Loucy (cell line): ENCODE results near the gene UBE2Q1.

Experiments used
- H2AFZ ChIP-seq: fragments of 200-600 bp; sonication (generic); 2 replicates; pipeline ENCODE4 v1.6.0; 2016; ENCODE audit warnings: antibody characterized with exemption, mild to moderate bottlenecking, low read length, moderate library complexity
- H3F3A ChIP-seq: fragments of 200-600 bp; 2 replicates; pipeline ENCODE4 v1.6.0; 2016; ENCODE audit warnings: antibody characterized with exemption, low read depth, mild to moderate bottlenecking
- H3K27me3 ChIP-seq: fragments of 200-600 bp; sonication (generic); 2 replicates; pipeline ENCODE4 v1.6.1; 2014; ENCODE audit warnings: low read length, mild to moderate bottlenecking; ENCODE audit not compliant: insufficient read depth, poor library complexity, severe bottlenecking
- H3K36me3 ChIP-seq: fragments of 200-600 bp; sonication (generic); 2 replicates; pipeline ENCODE4 v1.6.1; 2016; ENCODE audit warnings: low read length; ENCODE audit not compliant: insufficient read depth
- H3K4me1 ChIP-seq: fragments of 200-600 bp; sonication (generic); 2 replicates; pipeline ENCODE4 v1.5.1; 2014; ENCODE audit warnings: low read length, mild to moderate bottlenecking; ENCODE audit not compliant: insufficient read depth, poor library complexity, severe bottlenecking
- H3K4me2 ChIP-seq: fragments of 200-600 bp; sonication (generic); 2 replicates; pipeline ENCODE4 v1.6.0; 2014; ENCODE audit warnings: antibody characterized with exemption, low read length, low read depth, mild to moderate bottlenecking; ENCODE audit not compliant: poor library complexity, severe bottlenecking
- H3K4me3 ChIP-seq: fragments of 200-600 bp; sonication (generic); 2 replicates; pipeline ENCODE4 v1.5.1; 2014; ENCODE audit warnings: low read length, mild to moderate bottlenecking, mixed read lengths; ENCODE audit not compliant: poor library complexity, severe bottlenecking
- H3K79me2 ChIP-seq: fragments of 200-600 bp; sonication (generic); 2 replicates; pipeline ENCODE4 v1.6.1; 2014; ENCODE audit warnings: low read length; ENCODE audit not compliant: insufficient read depth
- H3K9ac ChIP-seq: fragments of 200-600 bp; sonication (generic); 2 replicates; pipeline ENCODE4 v1.6.0; 2014; ENCODE audit warnings: mild to moderate bottlenecking, low read depth, low read length, moderate library complexity; ENCODE audit not compliant: poor library complexity, severe bottlenecking
- H3K9me2 ChIP-seq: fragments of 200-600 bp; sonication (generic); replicated peaks from 2 replicates; pipeline ENCODE4 v1.6.1; 2016; ENCODE audit warnings: low read depth, low read length, mixed read lengths
- H3K9me3 ChIP-seq: fragments of 200-600 bp; sonication (generic); 2 replicates; pipeline ENCODE4 v1.6.1; 2014; ENCODE audit warnings: mild to moderate bottlenecking, antibody characterized with exemption, low read length, low read depth; ENCODE audit not compliant: insufficient read depth
- H4K20me1 ChIP-seq: fragments of 200-600 bp; sonication (generic); 2 replicates; pipeline ENCODE4 v1.6.0; 2014; ENCODE audit warnings: antibody characterized with exemption, low read length, mild to moderate bottlenecking; ENCODE audit not compliant: insufficient read depth, poor library complexity, severe bottlenecking
- CTCF ChIP-seq: fragments of 200-600 bp; sonication (generic); conservative IDR thresholded peaks from 2 replicates; pipeline ENCODE4 v1.5.1; 2014; ENCODE audit warnings: mild to moderate bottlenecking, antibody characterized with exemption, low read length
- EZH2phosphoT487 ChIP-seq: fragments of 200-600 bp; IDR thresholded peaks from 2 replicates; pipeline ENCODE4 v1.6.1; 2018; ENCODE audit warnings: antibody characterized with exemption, mild to moderate bottlenecking, moderate library complexity, borderline replicate concordance

The UBE2Q1 gene

GRCh38 chr1:154503898-154504297, 54.6 kb downstream of the UBE2Q1 start:
- Histone ChIP-seq H3F3A (no peaks in the 10 kb centered on the region), H4K20me1 (no peaks in the 10 kb centered on the region), H3K27me3 (no peaks in the 10 kb centered on the region), H3K79me2 (no peaks in the 10 kb centered on the region), H3K4me2 (no peak overlapping the region), H3K9ac (no peak overlapping the region), H3K4me1 (peaks cover 9% of the 10 kb centered on the region), H2AFZ (no peak overlapping the region), H3K9me2 (no peaks in the 10 kb centered on the region), H3K9me3 (no peaks in the 10 kb centered on the region), H3K36me3 (no peaks in the 10 kb centered on the region), H3K4me3 (no peak overlapping the region)
- no peak for TF ChIP-seq EZH2phosphoT487
- TF ChIP-seq CTCF = no peak

- H3K9me2 ChIP-seq = no peaks in the 10 kb centered on the region
- no peaks in the 10 kb centered on the region for H3K36me3 ChIP-seq
- H2AFZ ChIP-seq = no peak overlapping the region
- no peak for TF ChIP-seq EZH2phosphoT487
- TF ChIP-seq CTCF = no peak
- no peaks in the 10 kb centered on the region for H3K9me3 ChIP-seq
- H3K4me1 ChIP-seq = peaks cover 11% of the 10 kb centered on the region
- no peaks in the 10 kb centered on the region for H3F3A ChIP-seq
- H3K9ac ChIP-seq = no peak overlapping the region
- H4K20me1 ChIP-seq = no peaks in the 10 kb centered on the region
- H3K79me2 ChIP-seq = no peaks in the 10 kb centered on the region
- no peaks in the 10 kb centered on the region for H3K27me3 ChIP-seq
- no peak overlapping the region for H3K4me3 ChIP-seq
- H3K4me2 ChIP-seq = no peak overlapping the region
Observed at GRCh38 chr1:154502744-154503115, 55.7 kb downstream of the UBE2Q1 start.

- Histone ChIP-seq H3K79me2 (no peaks in the 10 kb centered on the region), H3F3A (peaks cover 4% of the 10 kb centered on the region), H3K9ac (no peak within 1 kb of the TSS), H3K4me1 (peaks cover 16% of the 10 kb centered on the region), H3K27me3 (no peaks in the 10 kb centered on the region), H3K36me3 (no peaks in the 10 kb centered on the region), H3K4me2 (no peak within 1 kb of the TSS), H3K9me2 (no peaks in the 10 kb centered on the region), H3K9me3 (no peaks in the 10 kb centered on the region), H4K20me1 (no peaks in the 10 kb centered on the region), H3K4me3 (no peak within 1 kb of the TSS), H2AFZ (no peak within 1 kb of the TSS)
- TF ChIP-seq EZH2phosphoT487 (no peak), CTCF (no peak)
Observed at GRCh38 chr1:154502066-154502743, 56.3 kb downstream of the UBE2Q1 start, which contains the start of the genes SHE and TDRD10. SHE (minus strand) TSS chr1:154502412; CDS start chr1:154502026, 386 bp downstream. TDRD10 (plus strand) TSS chr1:154502219; CDS start chr1:154506904, 4,685 bp downstream.
